GM21390 (cell line): ENCODE measurements around the gene CRYBB1.

ENCODE experiments used
- ATAC-seq: cut with Tn5 transposase; IDR thresholded peaks from one replicate; pipeline ENCODE4 v1.9.1; 2021; ENCODE audit not compliant: unreplicated experiment

CRYBB1 gene

GRCh38 chr22:26617271-26618199, at the start of gene CRYBB1:
CRYBB1 (minus strand) TSS chr22:26618027; CDS start chr22:26616319, 1,708 bp downstream.
- ATAC-seq, result no peak

GRCh38 chr22:26667140-26667539, 49.3 kb upstream of the CRYBB1 start:
- ATAC-seq, result no peak

GRCh38 chr22:26665813-26666231, 48.0 kb upstream of the CRYBB1 start:
- ATAC-seq, result peak; percentile 11

- no peak for ATAC-seq
Measured at GRCh38 chr22:26663374-26663923, 45.6 kb upstream of the CRYBB1 start.

GRCh38 chr22:26662160-26662559, 44.3 kb upstream of the CRYBB1 start:
- no peak for ATAC-seq

GRCh38 chr22:26660961-26661578, 43.2 kb upstream of the CRYBB1 start:
- no peak for ATAC-seq

- no peak for ATAC-seq
Measured at GRCh38 chr22:26660356-26660755, 42.5 kb upstream of the CRYBB1 start.

- ATAC-seq, result peak; percentile 62
Measured at GRCh38 chr22:26658671-26659478, 41.0 kb upstream of the CRYBB1 start.

- no peak for ATAC-seq
Measured at GRCh38 chr22:26658161-26658560, 40.3 kb upstream of the CRYBB1 start.

- no peak for ATAC-seq
Measured at GRCh38 chr22:26656891-26657851, 39.3 kb upstream of the CRYBB1 start, which contains the start of gene MIAT. MIAT (plus strand) TSS chr22:26657588.

GRCh38 chr22:26651815-26652214, 34.0 kb upstream of the CRYBB1 start:
- ATAC-seq, result no peak

- no peak for ATAC-seq
Measured at GRCh38 chr22:26650722-26651421, 33.0 kb upstream of the CRYBB1 start.

GRCh38 chr22:26648528-26649388, 30.9 kb upstream of the CRYBB1 start:
- ATAC-seq, result no peak

GRCh38 chr22:26648011-26648497, 30.2 kb upstream of the CRYBB1 start:
- ATAC-seq, result no peak

GRCh38 chr22:26646158-26646557, 28.3 kb upstream of the CRYBB1 start:
- ATAC-seq, result no peak

GRCh38 chr22:26643418-26644100, 25.7 kb upstream of the CRYBB1 start:
- ATAC-seq, result no peak
